ENCODE measurements around the gene TRPV6.
A peak's percentile ranks its signal among the peaks of the same experiment; 100 is the strongest.

The TRPV6 gene

DNA sequence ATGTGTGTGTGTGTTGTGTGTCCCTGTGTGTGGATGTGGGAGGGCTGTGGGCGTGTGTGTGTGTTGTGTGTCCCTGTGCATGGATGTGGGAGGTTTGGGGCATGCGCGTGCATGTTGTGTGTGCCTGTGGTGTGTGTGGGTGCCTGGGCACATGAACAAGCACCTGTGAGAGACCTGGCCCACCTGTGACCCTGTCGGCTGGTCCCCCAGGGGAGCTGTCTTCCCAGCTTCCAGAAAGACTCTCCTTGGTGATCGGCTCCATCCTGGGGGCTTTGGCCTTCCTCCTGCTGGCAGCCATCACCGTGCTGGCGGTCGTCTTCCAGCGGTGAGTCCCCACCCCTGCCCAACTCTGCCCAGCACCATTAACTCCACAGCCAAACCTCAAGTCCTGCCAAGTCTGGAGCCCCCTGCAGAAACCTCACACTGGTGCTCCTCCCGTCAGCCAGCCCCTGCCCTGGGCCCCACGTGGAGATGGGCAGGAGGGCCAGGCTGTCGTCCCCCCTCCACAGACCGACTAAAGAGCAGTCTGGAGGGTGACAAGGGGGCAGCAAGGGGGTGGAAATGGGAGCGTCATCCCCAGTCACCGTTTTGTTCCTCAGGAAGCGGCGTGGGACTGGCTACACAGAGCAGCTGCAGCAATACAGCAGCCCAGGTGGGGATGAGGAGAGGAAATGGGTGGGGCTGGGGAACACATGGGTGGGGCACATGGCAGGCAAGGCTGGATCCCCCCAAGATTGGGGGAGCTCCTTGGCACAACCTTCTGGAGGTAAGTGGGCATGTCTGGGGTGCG, 18.0 kb downstream of the TRPV6 start:
- no peak for DNase-seq

DNA sequence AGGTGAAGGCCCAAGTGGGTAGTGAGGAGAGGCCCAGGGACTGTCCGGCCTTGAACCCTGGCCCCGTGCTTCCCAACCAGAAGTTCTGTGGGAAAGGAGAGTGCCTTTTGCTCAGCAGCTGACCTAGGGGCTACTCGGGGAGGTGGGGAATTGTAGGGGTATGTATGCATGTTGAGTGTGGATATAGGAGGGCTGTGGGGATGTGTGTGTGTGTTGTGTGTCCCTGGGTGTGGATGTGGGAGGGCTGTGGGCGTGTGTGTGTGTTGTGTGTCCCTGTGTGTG, 18.5 kb downstream of the TRPV6 start:
- DNase-seq, result no peak

DNA sequence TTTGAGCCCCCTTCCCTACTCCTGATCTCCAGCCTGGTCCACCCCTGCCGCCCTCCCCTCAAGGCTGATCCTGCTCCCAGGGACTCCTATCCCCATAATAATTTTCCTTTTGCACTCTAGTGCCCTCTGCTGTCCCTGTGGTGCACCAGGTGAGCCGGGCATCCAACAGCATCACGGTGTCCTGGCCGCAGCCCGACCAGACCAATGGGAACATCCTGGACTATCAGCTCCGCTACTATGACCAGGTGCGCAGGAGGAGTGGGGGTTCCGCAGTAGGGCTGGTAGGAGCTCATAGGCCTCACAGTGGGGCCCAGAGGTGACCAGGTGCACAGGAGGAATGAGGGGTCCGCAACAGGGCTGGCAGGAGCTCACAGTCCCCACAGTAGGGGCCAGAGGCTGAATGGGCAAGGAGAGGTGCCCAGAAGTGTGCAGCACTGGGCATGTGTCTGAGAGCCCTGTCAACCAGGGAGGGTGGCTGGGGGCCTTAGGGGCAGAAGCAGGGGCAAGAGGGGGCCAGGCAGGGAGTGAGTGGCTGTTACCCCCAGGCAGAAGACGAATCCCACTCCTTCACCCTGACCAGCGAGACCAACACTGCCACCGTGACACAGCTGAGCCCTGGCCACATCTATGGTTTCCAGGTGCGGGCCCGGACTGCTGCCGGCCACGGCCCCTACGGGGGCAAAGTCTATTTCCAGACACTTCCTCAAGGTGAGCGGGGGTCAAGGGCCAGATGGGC, 19.0 kb downstream of the TRPV6 start:
- DNase-seq, result peak; percentile 43

DNA sequence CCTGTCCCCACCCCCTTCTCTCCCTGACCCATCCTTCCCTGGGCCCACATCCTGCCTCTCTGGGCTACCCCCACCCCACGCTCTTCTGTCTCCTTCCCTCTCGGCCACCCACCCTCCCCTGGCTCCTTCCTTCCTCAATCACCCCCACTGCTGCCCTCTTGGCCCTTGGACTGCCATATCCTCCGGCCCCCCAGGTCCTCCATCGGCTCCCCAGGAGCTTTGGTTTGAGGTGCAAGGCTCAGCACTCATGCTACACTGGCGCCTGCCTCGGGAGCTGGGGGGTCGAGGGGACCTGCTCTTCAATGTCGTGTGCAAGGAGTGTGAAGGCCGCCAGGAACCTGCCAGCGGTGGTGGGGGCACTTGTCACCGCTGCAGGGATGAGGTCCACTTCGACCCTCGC, 19.8 kb downstream of the TRPV6 start:
- no peak for DNase-seq

DNA sequence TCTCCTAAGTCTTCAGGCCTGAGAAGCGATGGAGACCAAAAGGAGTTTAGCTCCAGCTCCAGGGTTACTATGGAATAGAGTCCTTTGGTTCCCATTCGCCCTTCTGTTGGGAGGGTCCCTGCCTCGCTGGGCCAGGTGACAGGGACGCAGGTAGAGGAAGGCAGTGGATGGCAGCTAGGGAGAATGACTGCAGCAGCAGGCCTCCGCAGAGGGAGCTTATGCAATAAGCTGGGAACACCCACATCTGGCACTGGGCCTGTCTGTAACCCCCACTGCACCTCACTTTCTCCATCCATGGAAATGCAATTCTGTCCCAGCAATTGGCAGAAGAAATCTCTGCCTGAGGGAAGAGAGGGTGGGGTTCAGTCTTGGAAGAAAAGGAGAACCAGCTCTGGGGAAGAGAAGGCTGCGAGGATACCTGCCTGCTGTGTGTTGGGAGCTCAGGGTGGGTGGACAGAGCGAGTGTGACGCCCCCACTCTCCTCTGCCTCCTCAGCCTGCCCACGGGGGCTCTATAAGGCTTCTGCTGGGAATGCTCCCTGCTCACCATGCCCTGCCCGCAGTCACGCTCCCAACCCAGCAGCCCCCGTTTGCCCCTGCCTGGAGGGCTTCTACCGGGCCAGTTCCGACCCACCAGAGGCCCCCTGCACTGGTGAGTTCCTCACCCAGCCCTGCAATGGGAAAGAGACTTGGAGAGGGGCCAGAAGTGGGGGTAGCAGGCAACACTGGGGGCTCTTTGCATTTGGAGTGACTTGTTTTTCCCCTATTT, 20.4 kb downstream of the TRPV6 start:
- DNase-seq, result no peak

DNA sequence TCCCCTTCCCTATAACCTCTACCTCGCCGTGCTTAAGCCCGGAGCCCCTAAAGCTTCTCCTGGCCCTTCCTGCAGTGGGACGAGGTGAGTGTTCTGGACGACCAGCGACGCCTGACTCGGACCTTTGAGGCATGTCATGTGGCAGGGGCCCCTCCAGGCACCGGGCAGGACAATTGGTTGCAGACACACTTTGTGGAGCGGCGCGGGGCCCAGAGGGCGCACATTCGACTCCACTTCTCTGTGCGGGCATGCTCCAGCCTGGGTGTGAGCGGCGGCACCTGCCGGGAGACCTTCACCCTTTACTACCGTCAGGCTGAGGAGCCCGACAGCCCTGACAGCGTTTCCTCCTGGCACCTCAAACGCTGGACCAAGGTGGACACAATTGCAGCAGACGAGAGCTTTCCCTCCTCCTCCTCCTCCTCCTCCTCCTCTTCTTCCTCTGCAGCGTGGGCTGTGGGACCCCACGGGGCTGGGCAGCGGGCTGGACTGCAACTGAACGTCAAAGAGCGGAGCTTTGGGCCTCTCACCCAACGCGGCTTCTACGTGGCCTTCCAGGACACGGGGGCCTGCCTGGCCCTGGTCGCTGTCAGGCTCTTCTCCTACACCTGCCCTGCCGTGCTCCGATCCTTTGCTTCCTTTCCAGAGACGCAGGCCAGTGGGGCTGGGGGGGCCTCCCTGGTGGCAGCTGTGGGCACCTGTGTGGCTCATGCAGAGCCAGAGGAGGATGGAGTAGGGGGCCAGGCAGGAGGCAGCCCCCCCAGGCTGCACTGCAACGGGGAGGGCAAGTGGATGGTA, 21.5 kb downstream of the TRPV6 start:
- DNase-seq, result no peak

DNA sequence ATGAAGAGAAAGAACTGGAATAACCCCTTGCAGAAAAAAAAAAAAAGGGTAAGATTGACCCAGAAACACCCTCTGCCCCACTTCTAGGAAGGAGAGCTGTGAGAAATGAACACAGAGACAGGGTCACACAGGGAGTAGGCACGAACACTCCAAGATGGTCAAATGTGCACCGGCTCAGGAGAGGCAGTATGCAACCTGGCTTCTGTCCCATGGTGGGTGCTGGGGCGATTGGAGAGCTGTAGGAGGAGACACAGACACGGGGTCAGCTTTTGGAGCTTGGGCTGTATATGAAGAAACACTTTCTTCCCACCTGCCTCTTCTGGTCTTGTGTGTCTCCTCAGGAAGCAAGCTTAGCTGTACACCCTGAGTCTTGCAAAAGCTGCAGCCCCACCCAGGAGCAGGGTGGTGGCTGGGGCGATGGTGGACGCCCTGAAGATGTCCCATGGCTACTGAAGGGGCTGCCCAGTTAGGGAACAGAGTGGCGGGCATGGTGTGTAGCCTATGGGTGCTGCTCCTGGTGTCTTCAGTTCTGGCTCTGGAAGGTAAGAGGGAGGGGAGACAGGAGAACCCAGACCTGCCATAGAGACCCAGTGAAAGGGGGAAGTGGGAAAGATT, 22.7 kb downstream of the TRPV6 start:
- DNase-seq, result no peak

DNA sequence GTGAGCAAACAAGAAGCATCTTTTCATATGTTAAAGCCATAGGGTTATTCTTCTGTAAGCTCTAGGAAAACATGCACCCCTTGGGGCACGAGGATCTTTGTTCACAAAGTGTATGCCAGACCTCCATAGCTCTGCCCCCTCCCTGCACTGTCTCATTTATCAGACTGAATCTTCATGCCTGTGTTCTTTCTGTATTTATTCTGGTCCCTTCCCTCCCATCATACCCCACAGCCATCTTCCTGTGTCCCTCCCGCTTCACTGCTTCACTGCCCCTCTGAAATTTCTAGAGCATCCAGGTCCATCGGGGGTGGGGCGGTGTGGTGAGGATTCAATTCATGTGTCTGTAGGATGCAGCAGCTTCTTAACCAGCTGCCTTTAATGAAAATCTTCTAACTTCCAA, 23.2 kb downstream of the TRPV6 start:
- no peak for DNase-seq

DNA sequence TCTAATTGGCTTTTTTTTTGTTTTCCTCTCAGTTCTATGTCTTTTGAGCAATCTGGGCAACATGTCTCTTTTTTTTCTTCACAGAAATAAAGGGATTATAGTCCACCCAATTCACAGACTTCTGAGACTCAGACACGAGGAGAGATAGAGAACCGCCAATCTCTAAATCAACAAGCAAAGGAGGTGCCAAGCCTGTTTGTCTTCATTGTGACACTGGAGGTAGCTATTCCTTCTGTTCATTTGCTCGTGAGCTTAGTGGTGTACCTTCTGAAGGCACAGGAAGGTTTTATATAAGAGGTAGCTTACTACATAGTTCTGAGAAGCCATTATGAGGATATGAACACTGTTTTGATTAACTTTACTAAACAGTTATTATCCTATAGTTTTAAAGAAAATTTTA, 24.6 kb downstream of the TRPV6 start:
- DNase-seq, result no peak

DNA sequence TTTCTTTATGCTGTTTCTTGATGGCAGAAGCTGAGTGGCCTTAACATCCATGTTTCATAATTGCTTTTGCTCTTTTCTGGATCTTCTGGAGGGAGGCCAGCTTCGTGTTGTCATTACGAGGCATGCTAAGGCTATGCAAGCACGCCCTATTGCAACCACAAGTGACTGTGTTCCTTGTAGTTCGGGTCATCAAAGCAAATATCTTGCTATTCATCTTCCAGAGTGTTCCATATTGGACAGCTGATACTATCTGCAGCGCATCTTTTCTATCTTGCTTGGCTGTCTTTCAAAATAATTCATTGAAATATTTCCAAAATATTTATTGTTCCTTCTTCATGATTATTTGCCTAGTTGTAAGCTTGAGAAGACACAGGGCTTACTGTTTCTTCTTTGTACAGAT, 25.7 kb downstream of the TRPV6 start:
- no peak for DNase-seq

DNA sequence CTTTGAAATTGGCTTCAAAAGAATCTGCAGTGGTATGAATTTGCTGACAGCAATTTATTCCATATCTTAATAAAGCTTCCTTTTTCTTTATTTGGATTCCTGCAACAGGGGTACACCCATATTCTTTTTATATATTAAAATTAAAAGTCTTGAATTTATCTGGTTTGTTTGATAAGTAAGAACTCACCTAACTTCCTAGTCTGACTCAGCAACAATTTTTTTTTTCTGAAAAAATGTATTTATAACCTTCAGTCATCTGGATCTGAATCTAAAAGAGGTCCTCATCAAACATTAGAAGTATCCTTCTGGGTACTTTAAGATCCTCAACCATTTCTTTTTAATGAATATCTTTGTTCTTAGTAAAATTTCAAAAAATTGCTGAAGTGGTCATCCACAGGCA, 26.1 kb downstream of the TRPV6 start:
- DNase-seq, result no peak

DNA sequence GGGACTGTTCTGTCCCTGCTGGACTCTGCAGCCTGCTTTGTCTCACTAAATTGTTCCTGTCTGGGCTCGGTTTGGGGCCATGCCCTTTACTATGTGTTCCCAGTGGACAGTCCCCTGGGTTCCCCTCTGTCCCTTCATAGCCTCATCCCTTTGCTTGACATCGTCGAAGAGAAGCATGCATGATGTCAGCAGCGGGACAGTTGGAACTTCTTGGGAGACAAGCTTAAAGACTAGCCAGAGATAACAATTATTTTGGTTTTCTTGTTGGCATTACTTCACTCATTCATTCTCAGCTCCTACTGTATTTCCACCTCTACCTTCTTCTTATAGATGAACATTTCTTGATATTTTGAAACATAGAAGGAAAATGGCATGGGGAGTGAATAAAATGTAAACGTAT, 27.9 kb downstream of the TRPV6 start:
- DNase-seq, result no peak

DNA sequence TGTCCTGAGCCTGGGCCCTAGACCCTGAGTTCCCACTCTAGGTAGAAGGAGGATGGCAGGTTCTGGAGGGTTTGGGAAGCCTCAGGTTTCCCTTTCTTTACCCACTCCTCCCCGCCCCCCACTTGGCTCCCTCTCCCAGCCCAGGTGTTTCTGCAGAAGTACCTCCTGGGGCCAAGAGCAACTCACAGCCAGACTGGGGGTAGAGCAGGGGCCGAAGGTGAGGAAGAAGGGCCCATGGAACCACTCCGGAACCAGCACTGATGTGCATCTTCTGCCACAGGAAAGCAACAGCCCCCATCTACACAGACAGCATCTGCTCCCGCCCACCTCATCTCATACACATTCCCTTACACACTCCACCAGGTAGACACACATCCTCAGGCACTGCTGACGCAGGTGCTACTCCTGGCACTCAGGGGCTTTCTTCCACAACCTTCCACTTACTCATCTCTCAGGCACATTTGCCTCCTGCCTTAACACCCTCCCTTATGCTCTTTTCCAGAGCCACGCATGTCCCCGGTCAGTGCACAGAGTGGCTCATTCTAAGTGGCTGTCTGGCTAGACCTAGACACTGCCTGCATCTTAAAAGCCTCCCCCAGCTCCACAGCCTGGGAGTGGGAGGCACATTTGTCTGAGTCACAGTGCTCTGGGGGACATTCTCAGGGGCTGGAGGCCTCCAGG, 28.8 kb downstream of the TRPV6 start:
- no peak for DNase-seq

DNA sequence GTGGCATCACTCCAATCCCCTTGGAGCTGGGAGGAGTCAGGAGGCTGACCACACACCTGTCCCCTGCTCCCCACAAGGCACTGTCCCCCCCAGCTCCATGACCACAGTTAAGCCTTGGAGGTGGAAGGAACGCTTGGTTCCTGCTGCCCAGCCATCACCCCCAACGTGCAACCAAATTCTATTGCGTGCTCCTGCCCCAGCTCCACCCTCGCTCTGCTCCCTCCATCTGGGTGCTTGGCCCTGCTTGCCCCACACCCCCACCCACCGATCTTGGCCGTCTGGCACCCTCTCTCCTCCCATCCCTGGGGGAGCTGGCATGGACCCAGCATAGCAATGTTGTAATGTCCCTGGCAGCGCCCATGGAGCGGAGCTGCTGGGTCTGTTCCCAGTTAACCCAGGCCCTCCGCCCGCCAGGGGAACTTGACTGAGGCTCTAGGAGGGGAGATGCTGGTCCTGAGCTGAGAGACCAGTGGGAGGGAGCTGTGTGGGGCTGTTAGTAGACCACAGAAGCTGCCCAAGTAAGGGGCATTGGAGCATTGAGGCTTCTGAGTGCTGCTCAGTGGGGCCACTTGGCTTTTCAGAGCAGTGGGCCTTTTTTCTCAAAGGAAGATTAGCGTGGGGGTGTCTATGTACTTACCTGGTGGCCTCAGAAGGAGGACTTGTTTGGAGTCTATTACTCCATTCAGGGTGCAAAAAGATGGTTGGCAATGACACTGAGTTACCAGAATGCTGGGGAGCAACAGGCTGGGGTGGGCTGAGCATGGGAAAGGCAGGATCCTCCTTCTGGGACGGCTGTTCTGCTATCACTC, 29.6 kb downstream of the TRPV6 start:
- peak; percentile 5 for DNase-seq

DNA sequence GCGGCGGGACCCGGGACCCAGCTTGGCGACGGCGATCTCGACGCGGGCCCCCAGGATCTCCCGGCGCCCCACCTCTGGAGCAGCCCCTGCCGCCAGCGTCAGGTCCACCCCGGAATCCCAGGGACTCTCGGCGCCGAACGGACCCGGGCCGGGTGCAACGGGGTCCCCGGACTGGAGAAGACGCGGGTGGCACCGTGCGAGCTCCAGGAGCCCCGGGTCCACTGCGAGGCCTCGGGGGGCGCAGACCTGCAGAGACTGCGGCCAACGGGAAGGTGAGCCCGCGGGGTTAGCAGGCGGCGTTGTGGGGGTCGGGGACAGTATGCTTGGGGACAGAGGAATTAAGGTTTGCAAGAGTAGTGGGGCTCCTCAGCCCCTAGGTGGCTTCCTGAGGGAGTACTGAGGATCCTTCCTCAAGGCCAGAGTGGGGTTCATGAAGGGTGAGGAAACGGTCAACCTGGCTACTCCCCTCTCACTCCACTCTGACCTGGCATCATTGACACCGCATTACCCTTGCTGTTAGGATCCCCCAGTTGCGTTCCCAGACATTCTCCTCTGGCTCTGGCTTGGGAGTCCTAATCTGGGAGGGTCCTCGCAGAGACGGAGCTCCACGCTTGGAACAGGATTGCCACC, 30.3 kb downstream of the TRPV6 start:
- DNase-seq, result peak; percentile 10

DNA sequence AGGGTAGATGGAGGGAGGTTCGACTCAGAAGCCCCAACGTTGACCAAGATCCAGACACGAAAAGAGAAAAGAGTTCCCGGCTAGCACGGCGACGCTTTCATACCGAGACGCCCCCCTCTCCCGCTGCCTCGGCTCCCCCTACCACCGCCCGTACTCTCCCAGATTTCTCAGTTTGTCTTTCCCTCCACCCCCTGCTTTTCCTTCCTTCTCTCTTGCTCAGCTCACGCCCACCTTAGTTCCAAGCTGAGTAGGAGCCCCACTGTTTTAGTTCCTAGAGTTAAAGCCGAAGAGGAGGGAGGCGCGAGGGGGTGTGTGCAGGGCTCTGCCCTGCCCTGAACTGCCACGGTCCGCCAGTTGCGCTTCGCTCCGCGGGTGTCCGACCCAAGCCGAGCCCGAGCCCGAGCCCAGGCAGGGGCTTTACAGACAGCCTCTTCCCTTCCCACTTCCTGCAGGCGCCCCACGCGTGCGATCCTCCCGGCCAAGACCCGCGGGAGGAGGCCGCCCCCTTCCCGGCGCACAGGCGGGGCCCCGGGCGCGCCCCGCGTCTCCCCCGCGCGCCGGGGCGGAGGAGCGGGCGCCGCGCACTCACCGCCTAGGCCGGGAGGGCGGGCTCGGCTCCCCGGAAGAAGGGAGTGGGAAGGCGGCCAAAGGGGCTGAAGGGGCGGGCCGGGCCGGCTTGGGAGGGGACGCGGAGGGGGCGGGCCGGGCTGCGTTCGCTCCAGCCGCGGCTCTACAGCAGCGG, 31.0 kb downstream of the TRPV6 start, which contains the start of gene EPHB6:
Gene EPHB6 (plus strand): TSS at position 705 of the 742 bp plus-strand sequence. CDS start 8,152 bp downstream, outside the sequence.
- peak; percentile 82 for DNase-seq

DNA sequence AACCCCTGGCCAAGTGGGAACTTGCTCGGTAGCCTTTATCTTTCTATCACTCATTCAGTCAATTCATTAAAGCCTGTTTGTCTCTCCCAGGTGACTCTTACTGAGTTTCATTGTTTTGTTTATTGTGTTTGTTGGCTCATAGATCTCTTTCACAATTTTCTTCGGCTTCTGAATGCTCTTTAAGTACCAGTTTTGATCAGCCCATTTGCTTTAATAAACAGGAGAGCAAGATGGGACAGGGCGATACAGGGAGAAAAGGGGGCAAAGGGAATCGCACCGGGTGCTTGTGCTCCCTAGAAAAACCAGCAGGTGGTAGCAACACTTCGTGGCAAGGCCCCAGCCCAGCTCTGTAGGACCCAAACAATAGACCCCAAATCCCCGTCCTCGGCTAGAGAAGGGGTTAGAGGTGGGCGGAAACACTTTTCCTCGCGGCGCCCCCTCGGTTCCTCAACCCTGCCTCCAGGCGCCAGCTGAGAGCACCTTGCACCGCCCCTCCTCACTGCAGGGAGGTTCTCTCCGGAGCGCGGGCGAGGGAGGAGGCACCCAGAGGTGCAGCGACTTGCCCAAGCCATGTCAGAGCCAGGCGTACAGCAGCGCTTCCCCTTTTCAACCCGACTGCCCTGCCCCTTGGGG, 31.7 kb downstream of the TRPV6 start:
- peak; percentile 70 for DNase-seq

DNA sequence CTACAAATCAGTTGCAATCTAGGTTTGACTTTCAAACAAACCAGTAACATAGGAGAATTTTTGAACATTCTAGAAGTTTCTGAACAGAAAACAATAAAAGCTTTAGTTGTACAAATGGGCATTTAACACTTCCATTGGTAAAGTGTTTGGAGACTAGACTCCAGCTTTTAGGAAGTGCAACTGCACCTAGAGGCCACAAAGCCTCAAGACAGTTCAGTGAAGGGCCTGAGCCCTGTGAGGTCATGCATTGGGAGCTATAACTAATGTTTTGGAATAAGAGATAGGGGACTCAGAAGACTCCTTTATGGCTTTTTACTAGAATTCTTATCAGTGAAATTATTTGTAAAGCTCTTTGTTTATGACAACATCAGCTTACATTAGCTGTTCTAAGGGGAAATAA, 33.6 kb downstream of the TRPV6 start:
- no peak for DNase-seq

DNA sequence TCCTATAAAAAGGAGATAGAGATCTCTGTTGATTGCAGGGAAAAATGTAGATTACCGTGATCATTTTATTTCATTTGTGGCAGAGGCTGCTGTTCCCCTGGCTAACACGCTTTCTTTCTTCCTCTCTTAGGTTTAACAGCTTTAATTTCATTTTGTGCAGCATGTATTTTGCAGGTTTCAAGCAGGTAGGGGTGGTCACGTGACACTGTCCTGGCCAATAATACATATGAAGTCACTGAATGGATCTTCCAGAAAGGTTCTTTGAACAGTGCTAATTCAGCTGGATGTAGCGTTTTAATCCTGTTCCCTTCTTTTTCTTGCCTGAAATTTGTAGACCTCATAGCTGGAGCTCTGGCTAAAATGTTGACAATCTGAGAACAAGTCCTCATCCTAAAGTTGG, 34.3 kb downstream of the TRPV6 start:
- no peak for DNase-seq
